T-helper 9 cell (primary cell): Measurements from ENCODE around the gene ENOX2.
"Not testable (repeated sequence)": the region's sequence is repeated elsewhere in the genome, so short reads cannot be mapped to it uniquely, and the experiment has no call there.

Experiments
- DNase-seq: peaks from one replicate; pipeline ENCODE4 v3.0.0-alpha.2; 2020
- total RNA-seq, 2 donors: gene quantifications; one replicate each; lab custom pipeline; 2026; lab: John Stamatoyannopoulos, UW

ENOX2 gene
- 10.9 to 24.0 reads per million in 2 donors for total RNA-seq

- DNase-seq: peak; percentile 63
Observed at GRCh38 chrX:130902783-130903613, at the start of gene ENOX2. Gene ENOX2 (minus strand): TSS chrX:130903209. CDS start chrX:130703216, 199,993 bp downstream.

- no peak for DNase-seq
Observed at GRCh38 chrX:130952266-130953043, 49.4 kb upstream of the ENOX2 start.

DNA sequence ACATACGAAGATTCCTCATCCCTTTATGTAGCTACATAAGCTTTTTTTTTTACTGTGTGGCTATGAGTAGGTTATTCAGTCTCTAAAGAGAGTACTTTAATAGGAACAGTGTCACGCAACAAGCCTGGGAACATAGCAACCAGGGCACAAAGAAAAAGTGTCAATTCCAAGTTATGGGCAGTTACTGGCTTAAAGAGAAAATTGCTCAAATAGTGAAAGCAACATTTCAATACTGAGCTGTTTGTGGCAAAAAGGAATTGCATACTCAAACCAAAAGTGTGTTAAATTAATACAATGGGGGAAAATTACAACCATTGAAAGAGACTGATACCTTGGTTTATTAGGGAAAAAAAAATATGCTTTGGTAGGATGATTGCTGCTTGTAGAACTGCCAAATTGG, 41.2 kb upstream of the ENOX2 start:
- DNase-seq: no peak

DNA sequence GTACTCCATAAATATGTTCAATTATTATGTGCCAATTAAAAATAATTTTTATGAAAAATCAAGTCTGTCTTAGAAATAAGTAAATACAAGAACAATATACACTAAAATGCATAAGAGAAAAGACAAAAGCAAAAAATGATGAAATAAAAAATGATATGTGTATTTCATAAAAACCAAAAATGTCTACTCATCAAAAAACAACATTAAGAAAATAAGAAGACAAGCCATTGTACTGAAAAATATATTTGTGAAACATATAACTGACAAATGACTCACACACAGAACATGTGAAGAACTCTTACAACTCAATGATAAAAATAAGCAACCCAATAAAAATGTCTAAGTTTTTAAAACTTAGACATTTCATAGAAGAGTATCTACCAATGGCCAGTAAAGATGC, 34.1 kb upstream of the ENOX2 start:
- no peak for DNase-seq

- DNase-seq: no peak
Observed at GRCh38 chrX:130933358-130933757, 30.3 kb upstream of the ENOX2 start.

- DNase-seq: not testable (repeated sequence)
Observed at GRCh38 chrX:130920405-130920804, 17.4 kb upstream of the ENOX2 start.

- not testable (repeated sequence) for DNase-seq
Observed at GRCh38 chrX:130919676-130920075, 16.7 kb upstream of the ENOX2 start.

DNA sequence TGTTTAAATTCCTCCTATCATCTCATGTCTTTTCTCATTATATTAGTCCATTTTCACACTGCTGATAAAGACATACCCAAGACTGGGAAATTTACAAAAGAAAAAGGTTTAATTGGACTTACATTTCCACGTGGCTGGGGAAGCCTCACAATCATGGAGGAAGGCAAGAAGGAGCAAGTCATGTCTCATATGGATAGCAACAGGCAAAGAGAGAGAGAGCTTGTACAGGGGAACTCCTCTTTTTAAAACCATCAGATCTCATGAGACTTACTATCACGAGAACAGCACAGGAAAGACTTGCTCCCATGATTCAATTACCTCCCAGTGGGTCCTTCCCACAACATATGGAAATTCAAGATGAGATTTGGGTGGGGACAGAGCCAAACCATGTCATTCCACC, 15.5 kb upstream of the ENOX2 start:
- DNase-seq: not testable (repeated sequence)

- DNase-seq: peak; percentile 13
Observed at GRCh38 chrX:130916636-130917422, 13.8 kb upstream of the ENOX2 start.

DNA sequence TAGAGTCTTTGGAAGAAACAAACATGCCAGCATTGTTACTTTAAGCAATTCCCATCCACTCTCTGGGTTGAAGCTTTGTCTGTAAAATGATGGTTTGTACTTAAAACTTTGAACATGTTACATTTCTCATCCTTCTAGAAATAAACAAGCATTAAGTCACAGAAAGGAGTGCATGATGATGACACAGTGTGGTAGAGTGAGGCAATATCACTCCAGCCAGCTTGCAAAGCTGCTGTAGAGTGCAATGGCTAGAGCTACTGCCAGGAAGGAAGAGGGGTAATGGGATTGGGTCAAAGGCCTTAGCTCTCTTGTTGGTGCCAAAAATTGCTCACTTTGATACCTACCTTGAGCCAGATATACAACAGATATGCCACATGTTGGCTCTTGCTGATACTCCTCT, 12.3 kb upstream of the ENOX2 start:
- no peak for DNase-seq

DNA sequence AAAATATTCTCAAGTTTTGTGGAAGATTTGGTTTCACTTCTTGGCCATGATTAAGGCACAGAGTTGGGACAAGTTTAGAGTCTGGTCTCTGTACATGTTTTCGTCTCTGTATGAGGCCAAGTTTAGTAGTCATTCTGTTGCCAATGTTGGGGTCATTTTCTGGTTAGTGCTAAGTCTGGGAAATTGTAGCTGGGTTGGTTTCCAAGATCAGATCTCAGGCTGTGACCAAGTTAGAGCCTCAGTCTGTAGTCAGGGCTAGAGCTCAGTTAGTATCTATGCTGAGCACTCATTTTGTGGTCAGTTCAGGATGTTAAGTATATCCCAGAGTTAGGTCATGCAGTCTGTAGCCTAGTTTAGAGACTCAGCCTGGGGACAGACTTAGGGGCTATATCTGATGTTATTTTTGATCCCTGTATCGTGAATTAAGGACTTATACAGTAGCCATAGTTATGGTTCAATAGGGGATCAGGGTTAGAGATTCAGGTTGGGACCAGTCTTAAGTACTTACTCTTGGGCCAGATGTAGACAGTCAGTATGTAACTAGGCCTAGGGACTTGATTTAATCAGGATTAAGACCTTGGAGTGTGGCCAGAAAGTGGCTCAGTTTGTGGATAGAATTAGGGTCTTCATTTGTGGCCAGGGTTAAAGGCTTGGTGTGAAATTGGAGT, 6.6 kb upstream of the ENOX2 start:
- DNase-seq: no peak

DNA sequence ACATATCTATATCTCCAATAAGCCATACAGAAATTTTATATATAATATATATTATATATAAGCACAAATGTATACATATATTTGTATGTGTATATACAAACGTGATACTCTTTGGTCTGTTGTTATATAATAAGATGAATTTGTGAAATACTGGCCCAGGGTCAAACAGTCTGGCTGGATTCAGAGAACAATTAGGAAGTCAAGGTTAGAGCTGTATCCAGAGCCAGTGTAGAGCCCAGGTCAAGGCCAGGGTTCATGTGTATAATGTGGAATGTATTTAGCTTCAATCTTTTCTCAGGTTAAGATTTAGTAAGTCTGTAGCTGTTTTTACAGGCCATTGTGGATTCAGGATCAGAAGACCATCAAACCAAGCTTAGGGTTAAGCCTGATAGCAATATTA, 3.8 kb upstream of the ENOX2 start:
- no peak for DNase-seq

DNA sequence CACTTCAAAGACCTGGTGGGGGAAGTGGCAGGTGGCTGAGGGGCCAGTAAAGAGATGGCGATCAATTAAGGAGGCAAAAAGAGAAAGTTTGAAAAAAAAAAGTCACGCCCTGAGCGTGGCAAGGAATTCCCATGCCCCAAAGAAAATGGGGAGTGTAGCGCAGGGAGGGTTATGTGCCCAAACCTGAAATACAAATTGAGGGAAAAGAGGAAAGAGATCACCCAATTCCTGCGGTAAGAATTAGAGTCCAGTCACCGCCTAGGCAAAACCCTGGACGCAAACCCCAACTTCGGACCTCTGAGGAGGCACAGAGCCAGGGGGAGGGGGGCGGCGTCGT, 595 bp downstream of the ENOX2 start:
- no peak for DNase-seq

DNA sequence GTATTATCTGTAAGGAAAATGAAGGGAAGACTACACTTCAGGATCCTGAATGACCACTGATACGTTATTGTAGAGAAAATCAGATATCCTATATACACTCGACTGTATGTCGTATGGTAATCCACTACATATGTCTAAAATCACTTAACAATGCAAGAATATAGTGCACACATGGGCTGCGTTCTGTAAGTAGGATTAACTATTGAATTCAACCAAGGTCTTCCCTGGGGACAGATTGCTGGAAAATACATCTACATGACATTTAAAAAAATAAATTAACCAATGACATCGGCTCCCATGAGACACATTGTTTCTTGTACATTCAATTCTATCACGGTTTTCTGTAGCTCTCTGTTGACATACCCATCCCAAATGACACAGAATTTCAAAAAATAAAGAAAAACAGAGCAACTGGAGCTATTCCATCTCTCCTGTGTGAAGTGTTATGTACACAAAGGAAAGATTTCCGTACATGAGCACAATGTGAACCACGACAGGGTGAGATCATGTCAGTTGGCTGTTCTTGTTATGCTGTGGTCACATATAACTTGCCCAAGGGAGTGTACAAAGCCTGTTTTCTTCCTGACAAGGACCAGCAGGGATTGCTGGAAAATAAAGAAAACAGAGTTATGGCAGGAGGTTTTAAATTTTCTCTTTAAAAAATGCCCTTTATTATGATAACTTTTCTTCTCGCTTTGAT, 6.1 kb downstream of the ENOX2 start:
- DNase-seq: no peak

- no peak for DNase-seq
Observed at GRCh38 chrX:130896026-130896425, 7.0 kb downstream of the ENOX2 start.

GRCh38 chrX:130895299-130895698, 7.7 kb downstream of the ENOX2 start:
- DNase-seq: no peak

- DNase-seq: no peak
Observed at GRCh38 chrX:130893356-130894085, 9.5 kb downstream of the ENOX2 start.

- no peak for DNase-seq
Observed at GRCh38 chrX:130887376-130887775, 15.6 kb downstream of the ENOX2 start.

- DNase-seq: no peak
Observed at GRCh38 chrX:130885996-130886395, 17.0 kb downstream of the ENOX2 start.

GRCh38 chrX:130885508-130885907, 17.5 kb downstream of the ENOX2 start:
- no peak for DNase-seq

GRCh38 chrX:130884627-130885026, 18.4 kb downstream of the ENOX2 start:
- DNase-seq: no peak
